Activated naive CD4-positive, alpha-beta T cell treated with anti-CD3 and anti-CD28 coated beads, Interleukin-2, amount 50 U/mL, for 16 hours (primary cell): ENCODE measurements around the gene TSHB.

Source experiments
- DNase-seq: peaks from one replicate; pipeline ENCODE4 v3.0.0-alpha.2; 2020

Gene TSHB

DNA sequence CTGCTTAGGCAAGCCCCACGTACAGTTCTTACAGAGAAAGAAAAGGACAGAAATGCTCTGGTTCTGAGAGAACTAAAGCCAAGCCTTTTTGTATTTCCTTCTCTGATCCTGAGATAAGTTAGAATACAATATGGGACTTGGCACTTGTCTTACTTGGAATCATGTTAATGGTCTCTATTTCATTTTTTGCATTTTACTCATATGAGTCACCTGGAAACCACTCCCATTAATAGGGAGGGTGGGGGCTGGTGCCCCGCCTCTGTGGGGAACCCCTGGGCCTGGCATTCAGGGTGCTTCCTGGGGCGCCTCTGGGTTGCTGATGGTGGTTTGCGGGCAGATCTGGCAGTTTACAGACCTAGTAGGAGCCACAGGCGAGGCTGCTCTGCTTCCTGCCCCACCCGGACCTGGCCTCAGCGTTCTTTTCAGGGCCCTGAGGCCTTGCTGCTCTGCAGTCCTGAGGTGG is 32.9 kb downstream of the TSHB start:
- DNase-seq, result peak; percentile 80

DNA sequence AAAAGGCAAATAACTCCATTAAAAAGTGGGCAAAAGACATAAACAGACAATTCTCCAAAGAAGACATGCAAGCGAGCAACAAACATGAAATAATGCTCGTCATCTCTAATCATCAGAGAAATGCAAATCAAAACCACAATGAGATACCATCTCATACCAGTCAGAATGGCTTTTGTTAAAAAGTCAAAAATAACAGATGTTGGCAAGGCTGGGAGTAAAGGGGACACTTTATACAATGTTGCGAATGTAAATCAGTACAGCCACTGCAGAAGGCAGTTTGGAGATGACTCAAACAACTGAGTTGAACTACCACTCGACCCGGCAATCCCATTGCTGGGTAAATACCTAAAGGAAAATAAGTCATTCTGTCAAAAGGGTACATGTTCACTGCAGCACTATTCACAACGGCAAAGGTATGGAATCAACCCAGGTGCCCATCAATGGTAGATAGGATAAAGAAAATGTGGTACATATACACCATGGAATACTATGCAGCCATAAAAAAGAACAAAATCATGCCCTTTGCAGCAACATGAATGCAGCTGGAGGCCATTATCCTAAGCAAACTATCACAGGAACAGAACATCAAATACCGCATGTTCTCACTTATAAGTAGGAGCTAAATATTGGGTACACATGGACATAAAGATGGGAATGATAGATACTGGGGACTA is 33.7 kb downstream of the TSHB start:
- DNase-seq, result no peak

DNA sequence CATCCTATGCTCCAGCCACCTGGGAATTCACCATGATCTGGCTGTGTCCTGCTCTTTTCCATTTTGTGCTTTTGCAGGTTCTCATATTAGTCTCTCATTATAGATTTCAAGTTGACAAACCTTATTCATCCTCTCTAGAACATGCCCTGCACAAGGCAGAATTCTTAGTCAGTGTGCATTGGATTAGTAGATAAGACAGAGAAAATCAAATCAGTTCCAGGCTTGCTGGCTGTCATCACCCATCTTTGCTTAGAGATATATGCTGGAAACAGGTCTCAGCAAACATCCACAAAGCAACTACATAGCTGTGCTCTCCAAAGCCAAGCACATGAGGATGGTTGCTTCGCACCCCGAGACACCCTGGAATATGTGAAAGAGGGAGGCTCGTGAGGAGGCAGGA is 34.8 kb downstream of the TSHB start:
- DNase-seq, result no peak

DNA sequence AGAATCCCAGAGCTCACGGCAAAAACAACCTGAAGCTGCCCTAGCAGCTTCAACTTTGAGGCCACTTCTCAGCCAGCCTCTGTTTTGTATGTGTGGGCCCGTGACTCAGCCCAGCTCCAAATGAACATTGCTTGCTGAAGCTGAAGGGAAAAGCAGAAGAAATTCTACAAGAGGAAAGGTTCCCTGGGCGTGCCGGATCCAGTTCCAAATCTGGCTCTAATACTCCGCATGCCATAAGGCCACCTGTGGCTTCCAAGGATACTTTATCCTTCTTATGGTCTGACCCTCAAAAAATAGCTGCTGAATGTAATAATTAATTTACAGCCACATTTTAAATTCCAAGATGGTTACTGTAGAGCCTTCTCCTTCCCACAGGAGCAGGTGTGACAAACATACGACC is 35.4 kb downstream of the TSHB start:
- no peak for DNase-seq

DNA sequence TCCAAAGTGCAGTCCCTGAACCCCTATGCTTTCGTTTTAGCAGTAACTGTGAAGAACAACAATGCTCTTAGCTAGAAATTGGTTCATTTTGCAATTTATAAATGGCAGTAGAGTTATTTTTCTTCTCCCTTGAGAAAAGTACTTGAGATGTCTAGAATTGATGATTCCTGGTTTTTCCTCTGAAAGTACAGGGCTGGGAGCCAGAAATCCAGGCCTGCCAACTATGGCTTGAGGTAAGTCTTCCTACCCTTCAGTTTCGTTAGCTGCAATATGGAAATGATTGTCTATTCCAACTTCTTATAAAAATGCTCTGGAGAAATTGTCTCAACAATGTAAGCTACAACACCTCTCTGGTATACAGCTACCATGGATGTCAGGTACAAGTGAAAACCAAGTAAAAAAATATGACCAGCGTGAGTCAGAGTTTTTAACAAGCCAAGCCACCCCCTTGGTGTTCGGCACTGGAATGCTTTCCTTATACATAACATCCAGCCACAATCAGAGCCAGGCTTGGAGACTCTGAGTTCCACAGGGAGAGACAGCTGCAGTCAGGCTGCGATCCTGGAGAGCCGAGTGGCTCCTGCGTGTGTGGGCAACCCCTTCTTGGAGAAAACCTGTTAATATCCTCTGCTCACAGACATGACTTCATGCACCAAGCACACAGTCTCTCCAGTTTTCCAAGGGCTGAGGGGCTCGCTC is 37.7 kb downstream of the TSHB start:
- DNase-seq, result no peak

DNA sequence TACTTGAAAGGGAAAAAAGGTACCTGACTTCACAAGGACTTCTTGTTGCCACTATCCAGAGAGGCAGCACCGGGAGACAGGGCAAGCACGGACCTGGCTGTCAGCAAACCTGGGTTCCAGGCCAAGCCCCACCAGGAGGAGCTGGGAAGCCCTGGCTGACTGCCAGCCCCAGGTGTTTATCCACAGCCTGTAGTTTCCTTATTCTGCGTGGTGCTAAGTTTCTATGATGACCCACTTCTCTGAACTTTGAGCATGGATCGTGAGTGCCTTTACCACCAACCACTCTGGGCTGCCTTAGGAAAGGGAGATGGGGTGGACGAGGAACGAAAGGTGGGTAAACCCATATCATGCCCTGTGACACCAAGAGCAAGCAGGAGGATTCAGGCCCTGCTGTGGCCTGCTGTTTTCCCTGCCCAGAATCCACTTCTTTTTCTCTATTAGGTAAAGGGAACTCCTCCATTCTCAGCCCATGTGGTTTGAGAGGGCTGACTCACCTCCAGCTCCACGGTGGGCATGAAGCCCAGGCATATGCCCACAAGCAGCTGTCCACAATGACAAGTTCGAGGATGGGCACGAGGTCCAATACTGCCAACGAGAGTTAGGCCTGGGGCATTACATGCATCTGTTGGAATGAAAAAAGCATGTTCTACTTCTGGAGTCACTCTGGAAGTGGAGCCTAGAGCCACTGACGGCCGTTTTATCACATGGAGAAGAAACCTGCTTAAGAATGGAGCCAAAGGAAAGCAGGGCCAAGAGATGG is 39.4 kb downstream of the TSHB start:
- DNase-seq, result no peak

DNA sequence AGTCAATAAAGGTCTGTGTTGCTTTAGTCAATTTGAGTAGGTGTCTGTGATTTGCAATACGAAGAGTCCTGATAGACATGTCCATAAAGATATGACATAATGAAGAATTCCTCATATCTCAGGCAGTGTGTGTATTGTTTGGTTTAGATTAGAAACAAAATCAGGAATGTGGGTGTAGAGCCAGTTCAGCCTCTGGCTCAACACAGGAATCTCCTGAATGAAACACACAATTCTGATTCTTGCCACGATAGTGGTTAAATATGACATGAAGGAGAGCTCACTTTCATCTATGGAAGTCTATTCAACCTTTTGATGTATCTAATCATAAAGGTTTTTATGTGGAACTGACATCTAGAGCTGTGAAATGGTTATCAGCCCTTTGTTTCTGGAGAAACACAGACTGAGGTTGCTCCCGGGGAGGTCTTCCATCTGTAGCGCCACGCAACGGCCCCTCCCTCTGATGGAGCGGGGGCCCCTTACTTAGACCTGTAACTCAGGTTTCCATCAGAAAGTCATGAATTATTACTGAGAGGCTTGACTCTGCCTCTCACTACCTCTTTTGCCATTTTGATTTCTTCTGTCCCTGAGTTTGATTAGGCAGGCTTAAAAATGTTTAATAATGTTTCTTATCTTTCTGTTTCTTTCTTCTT is 40.2 kb downstream of the TSHB start:
- no peak for DNase-seq

DNA sequence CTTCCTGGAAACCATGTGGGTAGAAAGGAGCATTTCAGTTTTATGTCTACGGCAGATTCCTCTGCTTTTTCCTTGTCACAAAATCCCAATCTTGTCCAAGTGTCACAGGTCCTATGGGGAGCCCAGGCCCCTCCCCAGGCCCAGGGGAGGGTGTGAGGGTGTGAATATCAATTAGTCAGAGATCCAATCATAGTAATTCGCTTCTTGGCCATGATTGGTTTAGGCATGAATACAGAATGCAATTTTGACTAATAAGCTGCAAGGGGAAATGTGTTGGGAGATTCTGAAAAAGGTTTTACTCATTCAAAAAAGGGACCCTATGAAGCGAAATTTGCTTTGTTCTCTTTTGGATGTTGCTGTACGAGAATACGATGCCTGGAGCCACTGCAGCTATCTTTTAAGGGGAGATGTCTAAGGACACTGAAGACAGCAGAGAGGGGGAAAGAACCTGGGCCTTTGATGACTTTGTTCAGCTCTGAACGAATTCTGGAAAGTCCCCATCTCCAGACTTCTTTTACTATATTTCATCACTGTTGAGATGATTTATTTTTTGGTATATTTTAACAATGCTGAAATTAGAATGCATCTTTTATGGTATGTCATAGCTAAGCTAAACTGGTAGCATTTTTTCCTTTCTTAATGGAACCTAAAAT is 41.5 kb downstream of the TSHB start:
- no peak for DNase-seq

DNA sequence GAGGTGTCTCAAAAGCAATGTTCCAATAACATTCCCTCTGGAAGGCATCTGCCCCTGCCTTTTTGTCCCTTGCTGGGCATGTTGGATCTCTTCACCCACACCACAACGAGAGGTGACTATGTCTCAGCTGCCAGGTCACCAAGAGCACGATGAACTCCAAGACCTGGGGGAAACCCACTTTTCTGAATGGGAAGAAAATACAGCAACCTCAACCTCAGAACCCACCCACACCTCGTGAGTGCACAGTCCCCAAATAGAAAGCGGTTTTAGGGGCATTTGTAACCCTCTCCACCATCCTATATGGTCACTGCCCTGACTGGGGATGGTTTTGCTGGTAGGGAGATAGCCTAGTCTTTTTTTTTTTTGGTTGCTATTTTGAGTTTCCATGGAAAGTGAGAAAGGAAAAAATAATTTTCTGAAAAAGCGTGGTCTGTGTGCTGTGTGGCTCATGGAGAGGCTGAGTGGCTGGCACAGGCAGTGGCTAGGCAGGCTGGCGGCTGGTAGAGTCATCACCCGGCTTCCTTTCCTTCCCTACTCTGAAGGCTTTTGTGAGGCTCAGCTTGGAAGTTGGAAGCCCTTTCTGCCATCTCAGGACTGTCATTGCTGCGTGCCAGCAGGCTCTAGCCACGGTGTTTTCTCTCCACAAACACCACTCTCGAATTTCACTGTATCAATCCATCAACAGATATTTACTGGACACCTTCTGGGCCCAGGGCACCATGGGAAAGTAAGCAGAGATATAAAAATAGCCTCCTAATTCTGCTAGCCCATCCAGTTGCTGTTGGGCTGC is 43.9 kb downstream of the TSHB start:
- DNase-seq, result no peak

DNA sequence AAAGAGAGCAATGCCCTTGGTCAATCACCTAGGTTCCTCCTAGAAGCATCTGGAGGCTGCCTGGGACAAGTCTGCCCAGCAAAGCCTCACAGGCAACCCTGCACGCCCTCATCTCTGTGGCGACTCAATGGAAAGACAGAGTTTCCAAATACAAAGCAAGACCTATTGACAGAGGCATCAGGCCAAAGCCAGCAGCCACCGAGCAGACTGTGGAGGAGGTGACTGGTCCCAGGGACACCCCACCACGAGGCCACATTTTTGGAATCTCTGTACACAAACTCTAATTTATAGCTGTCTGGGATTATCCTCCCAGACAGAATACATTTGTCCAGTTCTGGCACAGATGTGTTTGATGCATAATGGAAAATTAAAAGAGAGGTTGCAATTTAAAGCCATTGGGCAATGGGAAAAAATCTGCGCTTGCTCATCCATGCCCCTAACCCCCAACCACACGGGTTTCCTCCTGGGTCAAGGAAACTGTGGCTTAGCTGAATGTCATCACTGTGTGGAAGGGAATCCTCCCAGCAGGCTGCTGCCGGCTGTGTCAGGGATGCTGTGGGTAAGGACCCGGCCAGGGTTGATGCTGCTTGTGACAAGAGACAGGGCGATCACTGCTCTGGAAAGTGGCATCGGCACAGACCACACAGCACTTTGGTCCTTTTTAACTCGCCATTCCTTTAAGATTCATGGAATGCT is 45.4 kb downstream of the TSHB start:
- DNase-seq, result no peak

DNA sequence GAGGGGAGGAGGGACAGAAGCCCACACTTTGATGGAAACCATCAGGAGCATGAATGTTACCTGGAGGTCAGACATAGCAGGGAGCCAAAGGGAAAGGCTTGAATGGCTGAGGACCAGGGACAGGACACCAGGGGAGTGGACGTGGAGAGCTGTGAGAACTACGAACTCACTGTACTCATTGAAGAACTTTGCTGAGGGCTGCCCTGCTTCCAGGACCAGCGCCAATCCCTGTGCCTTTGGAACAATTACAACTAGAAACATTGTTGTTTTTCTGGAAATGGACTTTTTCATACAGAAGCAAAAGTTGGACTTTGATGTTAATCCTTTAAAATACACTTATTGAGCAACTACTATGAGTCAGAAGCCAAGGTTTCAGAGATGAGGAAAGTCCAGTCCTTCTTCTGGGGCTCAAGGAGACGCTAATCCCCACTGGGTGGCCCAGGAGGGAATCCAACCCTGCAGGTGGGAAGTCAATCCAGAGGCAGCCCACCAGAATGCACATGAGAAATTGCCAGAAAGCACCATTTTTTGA is 46.8 kb downstream of the TSHB start:
- no peak for DNase-seq

DNA sequence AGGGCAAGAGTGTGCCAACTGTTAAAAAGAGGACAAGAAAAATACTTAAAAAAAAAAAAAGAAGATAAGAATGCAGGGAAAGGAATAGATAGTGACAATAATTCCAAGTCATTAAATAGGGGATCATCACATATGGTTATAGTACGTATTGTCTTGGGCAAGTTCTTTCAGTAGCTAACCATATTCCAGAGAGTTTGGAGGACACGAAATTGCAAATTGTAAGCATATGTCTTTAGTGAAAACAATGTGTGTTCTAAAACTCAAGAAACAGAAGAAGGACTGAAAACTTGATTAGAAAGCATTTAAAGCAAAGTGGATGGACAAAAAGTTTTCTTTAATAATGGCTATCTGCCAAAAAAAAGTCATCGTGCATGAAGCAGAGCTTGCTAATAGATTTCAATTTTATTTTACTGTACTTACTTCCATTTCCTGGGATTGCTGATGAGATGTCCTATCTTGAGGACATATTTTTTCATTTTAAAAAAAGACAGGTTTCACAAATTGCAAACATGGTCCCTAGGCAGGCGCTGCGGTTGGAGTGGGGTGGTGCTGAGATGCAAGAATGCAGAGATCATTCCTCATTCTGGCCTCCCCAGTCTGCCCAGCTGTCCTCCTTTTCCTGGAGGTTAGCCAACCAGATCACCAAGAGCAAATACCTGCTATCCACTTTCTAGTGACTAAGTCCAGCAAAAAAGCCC is 47.8 kb downstream of the TSHB start:
- DNase-seq, result no peak

DNA sequence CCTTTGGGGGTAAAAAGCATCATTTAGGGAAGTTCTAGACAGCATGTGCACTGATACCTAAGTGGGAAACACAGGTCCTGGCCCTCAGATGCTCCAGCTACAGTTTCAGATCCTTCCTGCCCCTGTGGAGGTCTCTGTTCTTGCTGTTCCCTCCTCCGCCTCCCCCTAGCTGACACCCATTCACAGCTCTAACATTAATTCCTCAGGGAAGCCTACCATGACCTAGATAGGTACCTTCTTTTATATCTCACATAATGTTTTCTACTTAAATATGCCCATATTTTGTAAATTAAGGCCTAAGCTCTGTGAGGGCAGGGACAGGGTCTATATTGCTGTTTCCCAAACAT is 48.3 kb downstream of the TSHB start:
- no peak for DNase-seq

DNA sequence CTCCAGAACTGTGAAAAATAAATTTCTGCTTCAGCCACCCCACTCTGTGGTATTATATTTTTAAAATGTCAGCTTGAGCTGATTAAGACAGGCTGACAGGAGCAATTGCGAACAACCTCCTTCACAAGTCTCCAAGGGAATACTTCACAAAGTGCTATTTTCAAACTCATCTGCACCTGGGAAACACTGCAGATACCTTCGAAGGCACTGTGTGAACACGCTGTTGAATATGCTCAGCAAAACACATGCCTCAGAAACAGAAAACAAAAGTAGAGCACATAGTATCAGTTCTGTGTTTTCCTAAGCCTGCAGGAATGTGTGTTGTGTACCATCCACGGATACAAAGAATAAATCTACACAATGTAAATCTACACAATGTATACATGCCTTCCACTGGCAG is 49.1 kb downstream of the TSHB start:
- no peak for DNase-seq

DNA sequence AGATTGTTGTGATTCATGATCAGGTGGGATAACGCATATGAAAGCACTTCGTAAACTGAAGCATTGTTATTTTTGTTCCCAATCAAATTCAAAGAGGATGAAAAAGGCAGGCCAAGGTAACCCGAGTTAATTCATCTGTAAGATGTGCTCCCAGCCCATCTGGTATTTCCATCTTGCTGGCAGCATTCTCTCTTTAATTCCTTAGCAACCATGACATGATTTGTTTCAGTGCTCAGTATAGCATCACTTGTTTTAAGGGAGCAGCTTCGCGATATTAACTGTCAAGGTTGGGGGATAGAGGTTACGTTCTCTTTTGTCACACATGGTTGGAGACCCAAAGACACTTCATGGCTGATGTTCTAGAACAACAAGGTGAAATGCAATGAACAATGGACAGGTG is 53.3 kb downstream of the TSHB start:
- no peak for DNase-seq
